GM18951 (cell line): ENCODE results near the gene ST8SIA4.

Experiments
- POLR2A ChIP-seq: IDR thresholded peaks from 4 replicates; pipeline ENCODE4 v1.6.1; 2011; ENCODE audit warnings: mild to moderate bottlenecking; ENCODE audit not compliant: insufficient read length, insufficient read depth; ENCODE audit errors: extremely low read depth
- in situ Hi-C: fragments of 300-500 bp; cut with MboI; formaldehyde crosslinking; loops from one replicate; pipeline ENCODE4 v1.12.0; 2022; ENCODE audit warnings: low sequenced_read_pairs, mixed read lengths, inconsistent platforms; ENCODE audit not compliant: unreplicated experiment

The ST8SIA4 gene

GRCh38 chr5:100903039-100903887 is at the start of gene ST8SIA4:
Gene ST8SIA4 (minus strand): TSS chr5:100903282. CDS start chr5:100902955, 327 bp downstream.
- in situ Hi-C loops = loop anchor here (5.0 kb wide), 1 partner anchor 51 kb away; no protein-coding TSS in a partner anchor
- peak; percentile 95 for TF ChIP-seq POLR2A

GRCh38 chr5:100950985-100951384 is 47.9 kb upstream of the ST8SIA4 start:
- in situ Hi-C loops = no loop called here
- TF ChIP-seq POLR2A = no peak

- in situ Hi-C loops = no loop called here
- TF ChIP-seq POLR2A = no peak
These were observed 10.2 kb upstream of the ST8SIA4 start for GRCh38 chr5:100913298-100913697.

- in situ Hi-C loops = no loop called here
- TF ChIP-seq POLR2A = no peak
These were observed 6.0 kb upstream of the ST8SIA4 start for GRCh38 chr5:100909034-100909433.

GRCh38 chr5:100905259-100905914 is 2.3 kb upstream of the ST8SIA4 start:
- in situ Hi-C loops = no loop called here
- TF ChIP-seq POLR2A = no peak

GRCh38 chr5:100904259-100904861 is 1.3 kb upstream of the ST8SIA4 start:
- in situ Hi-C loops = loop anchor here (5.0 kb wide), 1 partner anchor 52 kb away; no protein-coding TSS in a partner anchor
- TF ChIP-seq POLR2A = peak; percentile 52

GRCh38 chr5:100902440-100903038 is 543 bp downstream of the ST8SIA4 start:
- no peak for TF ChIP-seq POLR2A
- in situ Hi-C loops = loop anchor here (5.0 kb wide), 1 partner anchor 50 kb away; no protein-coding TSS in a partner anchor

GRCh38 chr5:100901821-100902341 is 1.2 kb downstream of the ST8SIA4 start:
- in situ Hi-C loops = loop anchor here (5.0 kb wide), 1 partner anchor 50 kb away; no protein-coding TSS in a partner anchor
- TF ChIP-seq POLR2A = no peak

- peak; percentile 86 for TF ChIP-seq POLR2A
- in situ Hi-C loops = loop anchor here (5.0 kb wide), 1 partner anchor 49 kb away; no protein-coding TSS in a partner anchor
These were observed 2.0 kb downstream of the ST8SIA4 start for GRCh38 chr5:100900796-100901781.

GRCh38 chr5:100900142-100900795 is 2.8 kb downstream of the ST8SIA4 start:
- in situ Hi-C loops = loop anchor here (5.0 kb wide), 1 partner anchor 48 kb away; no protein-coding TSS in a partner anchor
- TF ChIP-seq POLR2A = no peak

GRCh38 chr5:100899675-100900074 is 3.4 kb downstream of the ST8SIA4 start:
- no peak for TF ChIP-seq POLR2A
- in situ Hi-C loops = loop anchor here (5.0 kb wide), 1 partner anchor 47 kb away; no protein-coding TSS in a partner anchor
